IMR-90 (cell line): ENCODE data around the gene SUPT3H. TPM values are rescaled to one million over a fixed set of nuclear protein-coding genes. Genes with fewer than 3 reads are reported as not detected.
A peak's percentile ranks its signal among the peaks of the same experiment; 100 is the strongest.

ENCODE experiments used
- ATAC-seq: fragments of 200-7000 bp; cut with Tn5 transposase; 2 replicates; pipeline ENCODE4 v1.9.1; 2020; ENCODE audit warnings: low read depth, mild to moderate bottlenecking, moderate library complexity
- BruUV-seq: library from RNA; stranded (reverse); fragments of 400-500 nt; replicated peaks from 2 replicates; lab custom pipeline; 2021; lab: Mats Ljungman, UMichigan
- CTCF ChIA-PET: fragments of 300-600 bp; formaldehyde crosslinking; extraction: SDS; loops from one replicate; lab custom pipeline; 2021; ENCODE audit warnings: antibody characterized with exemption; lab: Yijun Ruan, JAX
- POLR2A ChIA-PET: fragments of 300-600 bp; sonication (Branson Sonifier 250); formaldehyde crosslinking; loops from one replicate; lab custom pipeline; 2022; ENCODE audit warnings: antibody characterized with exemption; ENCODE audit not compliant: unreplicated experiment; lab: Charles Lee
- DNase-seq: peaks from one replicate; pipeline ENCODE4 v3.0.0; 2013
- H2AFZ ChIP-seq: replicated peaks from 2 replicates; pipeline ENCODE3; 2013; ENCODE audit warnings: low read length, mild to moderate bottlenecking; ENCODE audit not compliant: poor library complexity
- H2AK5ac ChIP-seq: 2 replicates; pipeline ENCODE4 v1.6.1; 2013; ENCODE audit warnings: low read depth, low read length, inconsistent platforms
- H2AK9ac ChIP-seq: replicated peaks from 2 replicates; pipeline ENCODE3; 2013; ENCODE audit warnings: mild to moderate bottlenecking, low read depth, low read length, moderate library complexity; ENCODE audit not compliant: poor library complexity
- H2BK120ac ChIP-seq: 2 replicates; pipeline ENCODE4 v1.6.1; 2013; ENCODE audit warnings: low read depth, low read length, inconsistent platforms
- H2BK15ac ChIP-seq: 3 replicates; pipeline ENCODE4 v1.6.1; 2013; ENCODE audit warnings: low read depth, low read length, inconsistent platforms
- H2BK20ac ChIP-seq: 2 replicates; pipeline ENCODE4 v1.6.1; 2013; ENCODE audit warnings: low read depth, mild to moderate bottlenecking, inconsistent platforms, low read length, moderate library complexity
- H2BK5ac ChIP-seq: 2 replicates; pipeline ENCODE4 v1.6.1; 2013; ENCODE audit warnings: mild to moderate bottlenecking, low read depth, low read length, inconsistent platforms; ENCODE audit not compliant: poor library complexity, severe bottlenecking
- H3K14ac ChIP-seq: replicated peaks from 2 replicates; pipeline ENCODE4 v1.6.1; 2013; ENCODE audit warnings: low read depth, low read length, inconsistent platforms
- H3K18ac ChIP-seq: 2 replicates; pipeline ENCODE4 v1.6.1; 2013; ENCODE audit warnings: low read depth, low read length, control low read depth
- H3K23ac ChIP-seq: 2 replicates; pipeline ENCODE4 v1.6.1; 2013; ENCODE audit warnings: low read depth, low read length, inconsistent platforms
- H3K27ac ChIP-seq: 2 replicates; pipeline ENCODE4 v1.5.1; 2013; ENCODE audit warnings: mild to moderate bottlenecking, control low read depth, low read length; ENCODE audit not compliant: insufficient read depth
- H3K27me3 ChIP-seq: 2 replicates; pipeline ENCODE4 v1.6.1; 2013; ENCODE audit warnings: low read length; ENCODE audit not compliant: control insufficient read depth, insufficient read depth
- H3K36me3 ChIP-seq: 2 replicates; pipeline ENCODE4 v1.6.1; 2013; ENCODE audit warnings: low read length, mixed read lengths; ENCODE audit not compliant: control insufficient read depth, insufficient read depth
- H3K4ac ChIP-seq: 2 replicates; pipeline ENCODE4 v1.6.1; 2013; ENCODE audit warnings: low read depth, low read length, inconsistent platforms
- H3K4me1 ChIP-seq: 2 replicates; pipeline ENCODE4 v1.6.1; 2013; ENCODE audit warnings: low read length, mixed read lengths; ENCODE audit not compliant: control insufficient read depth, insufficient read depth
- H3K4me2 ChIP-seq: 2 replicates; pipeline ENCODE4 v1.6.1; 2013; ENCODE audit warnings: low read depth, mild to moderate bottlenecking, control low read depth, low read length, moderate library complexity
- H3K4me3 ChIP-seq: 2 replicates; pipeline ENCODE4 v1.5.1; 2013; ENCODE audit warnings: low read depth, mild to moderate bottlenecking, control low read depth, low read length, moderate library complexity; ENCODE audit not compliant: insufficient read depth
- H3K56ac ChIP-seq: 2 replicates; pipeline ENCODE4 v1.6.1; 2013; ENCODE audit warnings: low read length, inconsistent platforms; ENCODE audit not compliant: insufficient read depth; ENCODE audit errors: extremely low read depth
- H3K79me1 ChIP-seq, 2 experiments: 2 replicates each; pipeline ENCODE4 v1.6.1; 2013; ENCODE audit warnings: low read length in 2 of 2, inconsistent platforms in 1 of 2, low read depth in 1 of 2
- H3K9ac ChIP-seq: 2 replicates; pipeline ENCODE4 v1.6.1; 2013; ENCODE audit warnings: low read depth, low read length, control low read depth
- H3K9me1 ChIP-seq: 2 replicates; pipeline ENCODE4 v1.6.1; 2013; ENCODE audit warnings: low read length, inconsistent platforms; ENCODE audit not compliant: insufficient read depth
- H3K9me3 ChIP-seq: 2 replicates; pipeline ENCODE4 v1.6.1; 2013; ENCODE audit warnings: low read length; ENCODE audit not compliant: control insufficient read depth, insufficient read depth
- H4K20me1 ChIP-seq: 2 replicates; pipeline ENCODE4 v1.6.1; 2013; ENCODE audit warnings: low read length, inconsistent platforms; ENCODE audit not compliant: insufficient read depth
- H4K5ac ChIP-seq: 2 replicates; pipeline ENCODE4 v1.6.1; 2013; ENCODE audit warnings: mild to moderate bottlenecking, low read depth, low read length, control low read depth
- H4K8ac ChIP-seq, 2 experiments: 2 replicates each; pipeline ENCODE4 v1.6.1; 2013; ENCODE audit warnings: low read depth in 2 of 2, low read length in 2 of 2, control low read depth in 1 of 2, inconsistent platforms in 1 of 2
- H4K91ac ChIP-seq: 2 replicates; pipeline ENCODE4 v1.6.1; 2013; ENCODE audit warnings: low read depth, low read length, inconsistent platforms; ENCODE audit not compliant: insufficient read depth
- CTCF ChIP-seq: conservative IDR thresholded peaks from 2 replicates; pipeline ENCODE4 v1.5.1; 2012; ENCODE audit warnings: mild to moderate bottlenecking, low read depth, low read length, improper control_type of control experiment
- MXI1 ChIP-seq: IDR thresholded peaks from 2 replicates; pipeline ENCODE4 v1.6.1; 2012; ENCODE audit warnings: low read depth, mild to moderate bottlenecking, low read length, moderate library complexity, borderline replicate concordance
- RCOR1 ChIP-seq: IDR thresholded peaks from 2 replicates; pipeline ENCODE4 v1.6.1; 2012; ENCODE audit warnings: mild to moderate bottlenecking, low read length, improper control_type of control experiment; ENCODE audit not compliant: insufficient replicate concordance
- WGBS, 2 experiments: methylation state at CpG; one replicate each; pipeline versions ENCODE4 v1.1.5 to v1.1.7; 2013; ENCODE audit warnings: missing lambda C conversion rate in 2 of 2; ENCODE audit not compliant: insufficient read length in 1 of 2; ENCODE audit errors: extremely low coverage in 2 of 2; 5-methylcytosine and 5-hydroxymethylcytosine counted together
- dilution Hi-C: fragments of 300-500 bp; cut with HindIII; formaldehyde crosslinking; loops from one replicate; pipeline ENCODE4 v1.14.3; 2018; ENCODE audit warnings: low sequenced_read_pairs; ENCODE audit not compliant: unreplicated experiment
- in situ Hi-C: fragments of 300-500 bp; cut with MboI; formaldehyde crosslinking; loops from 3 replicates; pipeline ENCODE4 v1.14.3; 2019; ENCODE audit warnings: low sequenced_read_pairs, inconsistent platforms, mixed read lengths
- intact Hi-C: fragments of 100-400 bp; cut with micrococcal nuclease; formaldehyde crosslinking; loops from 2 replicates; pipeline ENCODE4 v1.10.0; 2022
- polyA plus RNA-seq, 3 experiments: library from polyadenylated mRNA; depleted of rRNA; stranded (reverse); fragments of >200 nt; gene quantifications; 2 replicates each; pipeline ENCODE4 v1.2.3, GENCODE V29; 2012; ENCODE audit warnings: low replicate concordance in 1 of 3
- total RNA-seq: library from RNA; depleted of rRNA; stranded (reverse); fragments of >200 nt; gene quantifications from 2 replicates; pipeline ENCODE4 v1.2.3, GENCODE V29; 2012

Gene SUPT3H
- total and polyA plus RNA-seq, 2 of the 4 experiments (the other 2 are of a cell fraction): 4.5 to 5.0 TPM

- no peak for TF ChIP-seq RCOR1
These were observed 576.7 kb downstream of the SUPT3H start (continued) for GRCh38 chr6:44800784-44801592.

- Histone ChIP-seq H3K9me3 (no peaks in the 10 kb centered on the region), H3K18ac (no peak overlapping the region), H4K8ac (no peak overlapping the region), H3K36me3 (no peaks in the 10 kb centered on the region), H3K9ac (no peak overlapping the region), H3K14ac (no peak overlapping the region), H3K56ac (no peak overlapping the region), H3K79me1 (no peaks in the 10 kb centered on the region), H4K91ac (no peak overlapping the region), H3K27ac (no peak overlapping the region), H2AFZ (no peak overlapping the region), H3K23ac (no peak overlapping the region), H3K4me1 (peaks cover 6% of the 10 kb centered on the region), H2AK5ac (no peak overlapping the region), H2AK9ac (no peak overlapping the region), H3K4me2 (peak overlapping the region; percentile 4; the same call in 1 of the 2 replicates), H3K27me3 (peaks cover 32% of the 10 kb centered on the region), H4K20me1 (no peaks in the 10 kb centered on the region), H2BK5ac (no peak overlapping the region), H4K5ac (no peak overlapping the region), H2BK15ac (no peak overlapping the region), H2BK120ac (no peak overlapping the region), H3K9me1 (peaks cover 9% of the 10 kb centered on the region), H3K4me3 (no peak overlapping the region), H3K4ac (no peak overlapping the region), H2BK20ac (no peak overlapping the region)
- in situ Hi-C loops: no loop called here
- BruUV-seq: no TSS peak
- TF ChIP-seq MXI1 (no peak), CTCF (no peak)
- ATAC-seq (peak; percentile 64), DNase-seq (peak; percentile 65)
- intact Hi-C loops: loop anchor here (5.0 kb wide), 1 partner anchor 143 kb away; no protein-coding TSS in a partner anchor
- dilution Hi-C loops: no loop called here
- WGBS, 2 experiments: 10% methylated on average over 2 of the region's 8 CpGs; no CpG with 5 or more reads in 1 of the 2 experiments
- ChIA-PET POLR2A (no interaction called here), CTCF (interaction anchor here (1.0 kb wide), 1 partner anchor 9 kb away, joined by 3 read pairs; no protein-coding TSS in a partner anchor)
These were observed 577.5 kb downstream of the SUPT3H start for GRCh38 chr6:44800171-44800783.
